GM12875 (cell line): ENCODE results near the gene CHKB.
"Not testable (repeated sequence)": the region's sequence is repeated elsewhere in the genome, so short reads cannot be mapped to it uniquely, and the experiment has no call there.

Experiments
- H3K4me3 ChIP-seq: one replicate; pipeline ENCODE4 v1.5.1; 2011; ENCODE audit warnings: low read depth, low read length, control low read depth
- TF ChIP-seq, protein P1 (sequence below): IDR thresholded peaks from 2 replicates; pipeline ENCODE4 v1.5.1; 2011; ENCODE audit warnings: low read depth, mild to moderate bottlenecking, control low read depth, inconsistent platforms, low read length, moderate library complexity, borderline replicate concordance; ENCODE audit not compliant: insufficient read depth

Gene CHKB

DNA sequence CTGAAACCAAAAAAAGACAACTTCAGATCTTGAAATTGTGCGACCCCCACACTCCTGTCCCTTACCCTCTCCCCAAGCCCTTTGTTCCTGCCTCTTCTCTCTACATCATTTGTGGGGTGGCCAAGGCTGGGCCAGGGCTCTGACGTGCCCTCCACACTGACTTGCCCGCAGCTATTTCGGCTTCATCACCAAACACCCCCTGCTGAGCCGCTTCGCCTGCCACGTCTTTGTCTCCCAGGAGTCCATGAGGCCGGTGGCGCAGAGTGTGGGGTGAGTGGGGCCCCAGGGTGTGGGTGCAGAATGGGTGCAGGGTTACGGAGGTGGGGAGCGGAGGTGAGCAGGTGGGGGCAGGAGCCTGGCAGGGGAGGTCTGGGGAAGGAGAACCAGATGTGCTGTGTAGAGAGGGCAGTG lies 27.4 kb upstream of the CHKB start:
- H3K4me3 ChIP-seq = no peak overlapping the region
- TF ChIP-seq, protein P1, sequence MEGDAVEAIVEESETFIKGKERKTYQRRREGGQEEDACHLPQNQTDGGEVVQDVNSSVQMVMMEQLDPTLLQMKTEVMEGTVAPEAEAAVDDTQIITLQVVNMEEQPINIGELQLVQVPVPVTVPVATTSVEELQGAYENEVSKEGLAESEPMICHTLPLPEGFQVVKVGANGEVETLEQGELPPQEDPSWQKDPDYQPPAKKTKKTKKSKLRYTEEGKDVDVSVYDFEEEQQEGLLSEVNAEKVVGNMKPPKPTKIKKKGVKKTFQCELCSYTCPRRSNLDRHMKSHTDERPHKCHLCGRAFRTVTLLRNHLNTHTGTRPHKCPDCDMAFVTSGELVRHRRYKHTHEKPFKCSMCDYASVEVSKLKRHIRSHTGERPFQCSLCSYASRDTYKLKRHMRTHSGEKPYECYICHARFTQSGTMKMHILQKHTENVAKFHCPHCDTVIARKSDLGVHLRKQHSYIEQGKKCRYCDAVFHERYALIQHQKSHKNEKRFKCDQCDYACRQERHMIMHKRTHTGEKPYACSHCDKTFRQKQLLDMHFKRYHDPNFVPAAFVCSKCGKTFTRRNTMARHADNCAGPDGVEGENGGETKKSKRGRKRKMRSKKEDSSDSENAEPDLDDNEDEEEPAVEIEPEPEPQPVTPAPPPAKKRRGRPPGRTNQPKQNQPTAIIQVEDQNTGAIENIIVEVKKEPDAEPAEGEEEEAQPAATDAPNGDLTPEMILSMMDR = no peak

DNA sequence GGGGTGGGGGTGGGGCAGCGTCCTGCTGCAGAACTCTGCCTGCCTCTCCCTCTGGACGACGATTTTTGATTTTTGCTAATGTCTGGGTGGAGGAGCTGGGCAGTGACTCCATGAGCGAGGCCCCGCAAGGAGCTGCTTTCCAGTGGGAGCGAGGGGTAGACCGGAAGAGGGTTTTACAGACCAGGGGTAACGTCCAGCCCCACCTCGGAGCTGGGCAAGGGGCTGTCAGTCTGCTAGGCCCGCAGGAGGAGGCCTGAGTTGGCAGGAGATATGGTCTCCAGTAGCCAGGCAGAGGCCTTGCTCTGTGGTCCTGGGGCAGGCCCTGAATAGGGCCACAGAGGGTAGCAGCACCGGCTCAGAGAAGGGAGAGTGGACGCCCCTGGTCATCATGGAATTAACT lies 26.9 kb upstream of the CHKB start:
- H3K4me3 ChIP-seq = no peak overlapping the region
- TF ChIP-seq, protein P1 = no peak

DNA sequence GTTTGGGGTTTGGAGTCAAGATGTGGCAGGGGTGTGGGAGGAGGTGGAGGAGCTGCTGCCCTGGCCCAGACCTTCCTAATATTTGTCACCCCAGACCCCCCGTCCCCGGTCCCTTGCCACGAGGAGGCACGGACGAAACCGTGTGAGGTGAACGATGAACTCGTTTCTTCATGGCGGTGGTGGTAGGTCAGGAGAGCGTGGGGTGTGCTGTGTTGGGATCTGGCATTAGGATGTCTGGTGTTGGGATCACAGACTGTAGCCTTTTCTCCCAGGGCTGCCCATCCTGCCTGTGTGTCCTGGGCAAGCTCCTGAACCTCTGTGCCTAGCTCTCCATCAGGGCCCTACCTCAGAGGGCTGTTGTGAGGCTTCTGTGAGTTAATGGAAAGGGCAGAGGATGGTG lies 26.3 kb upstream of the CHKB start:
- H3K4me3 ChIP-seq = no peak overlapping the region
- TF ChIP-seq, protein P1 = no peak

DNA sequence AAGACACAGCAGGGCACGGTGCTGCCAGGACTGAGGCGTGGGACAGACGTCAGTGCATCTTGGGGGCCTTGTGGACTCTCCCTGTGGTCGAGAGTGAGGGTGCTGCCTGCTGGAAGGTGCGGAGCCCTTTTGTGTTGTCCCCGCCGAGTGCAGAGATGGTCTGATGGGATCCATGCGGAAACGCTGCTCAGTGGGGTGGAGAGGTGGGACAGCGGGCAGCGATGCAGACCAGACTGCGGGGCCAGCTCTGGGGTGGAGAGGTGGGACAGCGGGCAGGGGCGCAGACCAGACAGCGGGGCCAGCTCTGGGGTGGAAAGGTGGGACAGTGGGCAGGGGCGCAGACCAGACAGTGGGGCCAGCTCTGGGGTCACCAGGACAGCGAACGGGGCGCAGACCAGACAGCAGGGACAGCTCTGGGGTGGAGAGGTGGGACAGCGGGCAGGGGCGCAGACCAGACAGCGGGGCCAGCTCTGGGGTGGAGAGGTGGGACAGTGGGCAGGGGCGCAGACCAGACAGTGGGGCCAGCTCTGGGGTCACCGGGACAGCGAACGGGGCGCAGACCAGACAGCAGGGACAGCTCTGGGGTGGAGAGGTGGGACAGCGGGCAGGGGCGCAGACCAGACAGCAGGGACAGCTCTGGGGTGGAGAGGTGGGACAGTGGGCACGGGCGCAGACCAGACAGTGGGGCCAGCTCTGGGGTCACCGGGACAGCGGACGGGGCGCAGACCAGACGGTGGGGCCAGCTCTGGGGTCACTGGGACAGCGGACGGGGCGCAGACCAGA lies 25.6 kb upstream of the CHKB start:
- not testable (repeated sequence) for H3K4me3 ChIP-seq

DNA sequence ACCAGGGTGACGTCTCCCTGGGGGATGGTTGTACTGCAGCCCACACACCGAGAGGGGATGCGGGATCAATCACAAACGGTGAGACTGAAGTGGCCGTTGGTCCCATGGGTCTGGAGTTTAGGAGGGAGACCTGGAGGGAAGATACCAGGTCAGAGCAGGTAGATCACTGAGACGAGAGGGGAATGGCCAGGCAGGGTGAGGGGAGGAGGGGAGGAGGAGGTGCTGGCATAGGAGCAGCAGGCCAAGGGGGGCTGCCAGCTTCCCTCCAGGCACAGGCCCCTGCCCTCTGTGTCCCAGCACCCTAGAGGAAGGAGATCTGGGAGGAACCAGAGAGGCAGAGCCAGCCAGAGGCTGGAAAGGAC lies 25.0 kb upstream of the CHKB start:
- no peak overlapping the region for H3K4me3 ChIP-seq
- TF ChIP-seq, protein P1 = no peak

DNA sequence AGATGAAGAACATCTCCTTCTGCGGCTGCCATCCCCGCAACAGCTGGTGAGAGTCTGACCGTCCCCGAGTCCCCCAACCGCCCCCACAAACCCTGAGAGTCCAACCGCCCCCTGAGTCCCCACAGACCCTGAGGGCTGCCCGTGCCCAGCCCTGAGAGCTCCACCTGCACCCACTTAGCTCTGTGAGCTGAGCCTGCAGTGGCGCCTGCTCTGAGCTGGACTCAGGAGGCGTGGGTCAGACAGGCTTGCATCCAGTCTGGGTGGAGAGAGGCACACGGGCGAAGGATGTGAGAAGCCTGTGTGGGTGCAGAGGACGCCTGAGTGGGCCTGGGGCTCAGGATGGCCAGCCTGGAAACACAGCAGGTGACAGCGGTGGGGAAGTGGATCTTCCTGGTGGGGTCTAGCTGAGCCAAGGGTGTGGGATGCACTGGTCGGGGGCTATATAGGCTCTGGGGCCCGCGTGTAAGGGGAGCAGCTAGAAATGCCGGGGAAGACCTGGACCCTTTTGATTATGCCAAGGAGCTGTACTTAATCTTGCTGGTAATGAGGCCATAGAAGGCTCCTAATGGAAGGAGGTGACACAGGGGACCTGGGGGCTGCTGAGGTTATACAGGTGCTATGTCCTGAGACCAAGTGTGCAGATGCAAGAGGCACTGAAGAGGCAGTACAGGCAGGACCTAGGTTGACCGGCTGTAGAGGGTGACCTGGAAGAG lies 24.5 kb upstream of the CHKB start:
- no peak overlapping the region for H3K4me3 ChIP-seq
- TF ChIP-seq, protein P1 = no peak

DNA sequence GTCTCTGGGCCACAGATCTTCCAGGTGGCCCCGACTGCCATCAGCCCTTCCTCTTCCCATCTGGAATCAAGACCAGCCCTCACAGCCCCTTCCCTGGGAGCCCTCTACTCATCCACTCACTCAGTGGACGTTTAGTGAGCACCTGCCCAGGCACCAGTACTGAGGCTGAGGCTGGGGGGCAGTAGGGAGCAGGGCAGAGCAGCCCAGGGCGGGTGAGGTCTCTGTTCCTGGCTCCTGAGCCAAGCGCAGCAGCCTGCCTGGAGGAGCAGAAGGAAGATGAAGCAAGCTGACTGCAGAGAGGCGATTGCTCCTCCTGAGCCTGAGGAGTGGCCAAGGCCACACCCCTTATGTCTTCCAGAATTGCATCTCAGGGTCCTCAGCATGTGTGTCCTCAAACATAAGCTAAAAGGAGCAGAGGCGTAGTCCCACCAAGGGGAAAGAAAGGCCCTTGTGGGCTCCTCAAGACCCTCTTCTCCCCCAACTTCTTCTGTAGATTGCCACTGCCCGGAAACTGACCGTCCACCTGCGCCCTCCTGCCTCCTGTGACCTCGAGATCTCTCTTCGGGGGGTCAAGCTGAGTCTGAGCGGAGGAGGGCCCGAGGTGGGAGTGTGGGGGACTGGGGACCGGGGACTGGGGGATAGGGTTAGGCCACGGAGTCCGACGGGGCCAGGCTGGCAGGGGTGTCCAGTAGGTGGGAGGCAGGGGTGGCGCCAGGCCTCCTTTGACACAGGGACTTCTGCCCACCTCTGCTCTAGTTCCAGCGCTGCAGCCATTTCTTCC lies 23.7 kb upstream of the CHKB start:
- H3K4me3 ChIP-seq = no peak overlapping the region
- TF ChIP-seq, protein P1 = no peak
